HG03097 (cell line): ENCODE measurements around the gene PABPC5.

Experiments used
- ATAC-seq: cut with Tn5 transposase; IDR thresholded peaks from one replicate; pipeline ENCODE4 v1.9.1; 2021; ENCODE audit not compliant: unreplicated experiment, low FRiP score

PABPC5 gene

DNA sequence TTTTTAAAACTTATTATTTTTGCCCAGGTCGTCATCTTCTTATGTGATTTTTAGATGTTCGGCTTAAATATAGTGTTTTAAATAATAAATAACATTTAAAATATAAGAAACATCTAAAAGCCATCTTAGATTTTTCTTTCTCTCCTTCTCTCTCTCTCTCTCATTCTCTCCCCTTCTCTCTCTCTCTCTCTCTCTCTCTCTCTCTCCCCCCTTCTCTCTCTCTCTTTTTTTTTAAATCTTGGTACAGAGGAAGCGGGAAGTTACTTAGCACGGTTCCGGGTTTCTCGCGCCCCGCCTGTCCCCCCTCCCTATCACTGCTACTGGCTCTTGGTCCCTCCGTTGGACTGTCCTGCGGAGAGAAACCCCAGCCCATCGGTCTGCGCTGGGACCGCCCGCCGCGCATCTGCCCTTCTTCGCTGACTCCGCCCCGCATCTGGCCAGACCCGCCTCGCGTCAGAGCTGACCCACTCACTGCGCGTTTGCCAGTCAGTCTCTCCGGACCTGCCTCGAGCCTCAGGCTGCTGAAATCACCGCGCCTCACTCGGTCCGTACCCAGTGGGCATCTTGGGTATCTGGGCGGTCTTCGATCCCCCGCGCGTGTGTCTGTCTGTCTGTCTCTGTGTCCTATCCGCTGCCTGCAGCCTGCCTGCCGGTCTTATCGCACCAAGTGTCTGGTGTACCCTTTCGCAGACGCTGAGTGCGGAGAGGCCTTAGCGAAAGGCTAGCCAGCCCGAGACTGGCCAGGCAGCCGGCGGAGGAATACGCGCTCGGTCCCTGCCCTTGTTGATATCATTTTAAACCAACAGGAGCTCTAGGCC, at the start of gene PABPC5:
TSS of gene PABPC5 (plus strand) at position 489 of the 818 bp plus-strand sequence. CDS start 739 bp downstream, outside the sequence.
- ATAC-seq: no peak

DNA sequence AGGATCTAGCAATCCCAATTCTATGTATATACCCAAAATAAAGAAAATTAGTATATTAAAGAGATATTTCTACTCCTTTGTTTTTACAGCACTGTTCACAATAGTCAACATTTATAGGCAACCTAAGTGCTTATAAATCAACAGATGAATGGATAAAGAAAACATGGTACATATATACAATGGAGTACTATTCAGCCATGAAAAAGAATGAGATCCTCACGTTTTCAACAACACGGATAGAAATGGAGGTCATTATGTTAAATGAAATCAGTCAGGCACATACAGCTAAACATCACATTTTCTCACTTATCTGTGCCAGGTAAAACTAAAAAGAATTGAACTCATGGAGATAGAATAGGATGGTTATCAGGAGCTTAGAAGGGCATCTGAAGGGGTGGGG, 45.6 kb upstream of the PABPC5 start:
- ATAC-seq: no peak

DNA sequence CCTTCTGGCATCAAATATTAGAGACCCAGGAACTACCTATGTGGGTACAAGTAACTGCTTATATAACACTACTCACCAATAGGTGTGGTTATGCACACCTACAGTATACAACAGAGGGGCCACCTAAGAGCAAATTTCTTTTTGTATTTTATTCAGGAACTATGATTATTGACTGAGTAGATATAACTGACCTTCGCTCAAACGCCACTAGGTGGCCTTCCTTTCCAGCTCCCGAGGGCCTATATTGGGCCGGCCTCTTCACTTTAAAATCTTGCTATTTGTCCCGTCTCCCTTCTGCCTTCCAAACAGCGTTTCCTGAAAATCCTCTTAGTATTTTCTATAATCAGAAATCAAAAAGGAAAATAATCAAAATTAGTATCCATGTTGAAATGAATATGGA, 19.9 kb upstream of the PABPC5 start:
- no peak for ATAC-seq

DNA sequence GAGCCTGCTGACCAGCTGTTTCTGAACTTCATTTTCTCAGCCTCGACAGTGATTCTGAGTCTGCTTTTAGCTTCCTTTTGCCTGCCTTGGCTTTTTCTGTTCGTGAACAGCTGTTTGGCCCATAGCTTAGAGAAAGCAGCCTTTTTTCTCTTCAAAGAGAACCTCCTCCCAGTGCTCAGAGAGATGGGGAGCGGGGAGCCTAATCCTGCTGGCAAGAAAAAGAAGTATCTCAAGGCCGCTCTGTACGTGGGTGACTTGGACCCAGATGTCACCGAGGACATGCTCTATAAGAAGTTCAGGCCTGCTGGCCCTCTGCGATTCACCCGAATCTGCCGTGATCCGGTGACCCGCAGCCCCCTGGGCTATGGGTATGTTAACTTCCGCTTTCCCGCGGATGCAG, 756 bp downstream of the PABPC5 start:
- ATAC-seq: no peak
